SK-N-SH (cell line): Measurements from ENCODE around the gene PRX. TPM values are rescaled to one million over a fixed set of nuclear protein-coding genes. Genes with fewer than 3 reads are reported as not detected.

Source experiments
- CTCF ChIA-PET: fragments of 300-600, 350-600 bp; formaldehyde crosslinking; extraction: SDS; loops from one replicate; lab custom pipeline; 2021; lab: Yijun Ruan, JAX
- POLR2A ChIA-PET: fragments of 350-600 bp; sonication (Branson Sonifier 250); formaldehyde crosslinking; extraction: SDS; loops from one replicate; lab custom pipeline; 2020; ENCODE audit warnings: antibody characterized with exemption, inconsistent platforms; lab: Yijun Ruan, JAX
- DNase-seq: peaks from one replicate; pipeline ENCODE4 v3.0.0; 2012
- H2AFZ ChIP-seq: fragments of 200-600 bp; sonication (generic); 2 replicates; pipeline ENCODE4 v1.8.1; 2016; ENCODE audit warnings: antibody characterized with exemption, mild to moderate bottlenecking, low read depth
- H3F3A ChIP-seq: fragments of 200-600 bp; sonication (generic); replicated peaks from 2 replicates; pipeline ENCODE3; 2016; ENCODE audit warnings: antibody characterized with exemption, mild to moderate bottlenecking; ENCODE audit not compliant: insufficient read depth
- H3K27ac ChIP-seq, 2 experiments: fragments of 200-500 bp in 1 of 2; fragments of 200-600 bp in 1 of 2; sonication (Bioruptor generic) in 1 of 2; sonication (generic), shearing (Covaris generic) in 1 of 2; 2 replicates each; pipeline versions ENCODE4 v1.5.1 to v1.6.1; 2014 to 2016; ENCODE audit warnings: low read depth in 2 of 2, inconsistent platforms in 1 of 2, low read length in 1 of 2, mild to moderate bottlenecking in 1 of 2, mixed read lengths in 1 of 2
- H3K27me3 ChIP-seq: fragments of 200-600 bp; sonication (generic), shearing (Covaris generic); 2 replicates; pipeline ENCODE4 v1.6.1; 2016; ENCODE audit warnings: mixed run types; ENCODE audit not compliant: insufficient read depth
- H3K36me3 ChIP-seq, 2 experiments: fragments of 200-500 bp in 1 of 2; fragments of 200-600 bp in 1 of 2; sonication (Bioruptor generic) in 1 of 2; sonication (generic) in 1 of 2; replicated peaks in 1 of 2; 2 replicates each; pipeline versions ENCODE3 to v1.5.1; 2014 to 2016; ENCODE audit warnings: low read length in 1 of 2, mild to moderate bottlenecking in 1 of 2; ENCODE audit not compliant: insufficient read depth in 2 of 2, control insufficient read depth in 1 of 2
- H3K4me1 ChIP-seq, 2 experiments: fragments of 200-500 bp in 1 of 2; fragments of 200-600 bp in 1 of 2; sonication (Bioruptor generic) in 1 of 2; sonication (generic), shearing (Covaris generic) in 1 of 2; 2 replicates each; pipeline versions ENCODE4 v1.5.1 to v1.6.1; 2014 to 2016; ENCODE audit warnings: low read depth in 1 of 2, low read length in 1 of 2, mixed run types in 1 of 2; ENCODE audit not compliant: insufficient read depth in 2 of 2, control insufficient read depth in 1 of 2
- H3K4me2 ChIP-seq: fragments of 200-600 bp; sonication (generic), shearing (Covaris generic); 2 replicates; pipeline ENCODE4 v1.6.1; 2017; ENCODE audit warnings: mixed run types
- H3K4me3 ChIP-seq, 2 experiments: fragments of 200-500 bp in 1 of 2; fragments of 200-600 bp in 1 of 2; sonication (Bioruptor generic) in 1 of 2; sonication (generic), shearing (Covaris generic) in 1 of 2; 2 replicates each; pipeline versions ENCODE4 v1.5.1 to v1.8.1; 2014 to 2016; ENCODE audit warnings: low read depth in 2 of 2, inconsistent platforms in 1 of 2, low read length in 1 of 2, mild to moderate bottlenecking in 1 of 2, mixed read lengths in 1 of 2, moderate library complexity in 1 of 2
- H3K79me2 ChIP-seq: fragments of 200-600 bp; sonication (generic); 2 replicates; pipeline ENCODE4 v1.8.1; 2017; ENCODE audit warnings: mild to moderate bottlenecking; ENCODE audit not compliant: insufficient read depth
- H3K9ac ChIP-seq: fragments of 200-600 bp; sonication (generic); 2 replicates; pipeline ENCODE4 v1.6.1; 2017; ENCODE audit warnings: mixed run types
- H3K9me2 ChIP-seq: fragments of 200-600 bp; sonication (generic); 2 replicates; pipeline ENCODE4 v1.6.1; 2017; ENCODE audit warnings: mixed run types
- H3K9me3 ChIP-seq: fragments of 200-600 bp; sonication (generic); 2 replicates; pipeline ENCODE4 v1.6.1; 2017; ENCODE audit warnings: mixed run types, mild to moderate bottlenecking, moderate library complexity
- H4K20me1 ChIP-seq: fragments of 200-600 bp; sonication (generic); 2 replicates; pipeline ENCODE4 v1.6.1; 2017; ENCODE audit warnings: mild to moderate bottlenecking, mixed run types; ENCODE audit not compliant: insufficient read depth
- EP300 ChIP-seq, 2 experiments: IDR thresholded peaks; 2 replicates each; pipeline versions ENCODE4 v1.4.0 to v1.6.1; 2012; ENCODE audit warnings: borderline replicate concordance in 1 of 2, low read depth in 1 of 2, low read length in 1 of 2
- FOSL2 ChIP-seq: IDR thresholded peaks from 2 replicates; pipeline ENCODE4 v1.4.0; 2012; ENCODE audit warnings: low read depth, mild to moderate bottlenecking, moderate library complexity, borderline replicate concordance
- FOXM1 ChIP-seq: IDR thresholded peaks from 2 replicates; pipeline ENCODE4 v1.4.0; 2012; ENCODE audit warnings: low read depth, mild to moderate bottlenecking
- GATA2 ChIP-seq: sonication (generic); formaldehyde crosslinking; IDR thresholded peaks from 2 replicates; pipeline ENCODE4 v1.5.0; 2020; ENCODE audit warnings: mild to moderate bottlenecking, missing genetic modification reagents
- JUND ChIP-seq: IDR thresholded peaks from 2 replicates; pipeline ENCODE4 v1.4.0; 2012
- NFIC ChIP-seq: IDR thresholded peaks from 2 replicates; pipeline ENCODE4 v1.4.0; 2012; ENCODE audit warnings: borderline replicate concordance
- RCOR1 ChIP-seq: fragments of 150-350 bp; IDR thresholded peaks from 2 replicates; pipeline ENCODE4 v1.6.1; 2017; ENCODE audit warnings: antibody characterized with exemption, low read length
- RFX5 ChIP-seq: IDR thresholded peaks from 2 replicates; pipeline ENCODE4 v1.6.1; 2012; ENCODE audit warnings: mild to moderate bottlenecking, improper control_type of control experiment, low read length
- SIN3A ChIP-seq: IDR thresholded peaks from 2 replicates; pipeline ENCODE4 v1.6.1; 2012; ENCODE audit warnings: low read depth, mild to moderate bottlenecking, low read length, moderate library complexity, borderline replicate concordance
- USF1 ChIP-seq: IDR thresholded peaks from 2 replicates; pipeline ENCODE4 v1.4.0; 2012; ENCODE audit warnings: low read depth, borderline replicate concordance
- YY1 ChIP-seq: IDR thresholded peaks from 2 replicates; pipeline ENCODE4 v1.4.0; 2012; ENCODE audit warnings: low read depth, mild to moderate bottlenecking
- WGBS: methylation state at CpG from one replicate; pipeline ENCODE4 v1.1.6; 2017; ENCODE audit warnings: low lambda C conversion rate; 5-methylcytosine and 5-hydroxymethylcytosine counted together
- polyA plus RNA-seq, 3 experiments: library from polyadenylated mRNA; depleted of rRNA; stranded (reverse); fragments of >200 nt; gene quantifications; 2 replicates each; pipeline ENCODE4 v1.2.3, GENCODE V29; 2012
- TF ChIP-seq, protein P1 (sequence below): fragments of 200-600 bp; sonication (generic); IDR thresholded peaks from 2 replicates; pipeline ENCODE4 v1.6.1; 2017; ENCODE audit warnings: antibody characterized with exemption, mild to moderate bottlenecking, moderate library complexity
- TF ChIP-seq, protein P2 (sequence below): fragments of 150-350 bp; IDR thresholded peaks from 2 replicates; pipeline ENCODE4 v1.6.1; 2017; ENCODE audit warnings: antibody characterized with exemption, low read length, low read depth, borderline replicate concordance

The PRX gene
- polyA plus RNA-seq, 1 of the 3 experiments (the other 2 are of a cell fraction), result 2.2 TPM

DNA sequence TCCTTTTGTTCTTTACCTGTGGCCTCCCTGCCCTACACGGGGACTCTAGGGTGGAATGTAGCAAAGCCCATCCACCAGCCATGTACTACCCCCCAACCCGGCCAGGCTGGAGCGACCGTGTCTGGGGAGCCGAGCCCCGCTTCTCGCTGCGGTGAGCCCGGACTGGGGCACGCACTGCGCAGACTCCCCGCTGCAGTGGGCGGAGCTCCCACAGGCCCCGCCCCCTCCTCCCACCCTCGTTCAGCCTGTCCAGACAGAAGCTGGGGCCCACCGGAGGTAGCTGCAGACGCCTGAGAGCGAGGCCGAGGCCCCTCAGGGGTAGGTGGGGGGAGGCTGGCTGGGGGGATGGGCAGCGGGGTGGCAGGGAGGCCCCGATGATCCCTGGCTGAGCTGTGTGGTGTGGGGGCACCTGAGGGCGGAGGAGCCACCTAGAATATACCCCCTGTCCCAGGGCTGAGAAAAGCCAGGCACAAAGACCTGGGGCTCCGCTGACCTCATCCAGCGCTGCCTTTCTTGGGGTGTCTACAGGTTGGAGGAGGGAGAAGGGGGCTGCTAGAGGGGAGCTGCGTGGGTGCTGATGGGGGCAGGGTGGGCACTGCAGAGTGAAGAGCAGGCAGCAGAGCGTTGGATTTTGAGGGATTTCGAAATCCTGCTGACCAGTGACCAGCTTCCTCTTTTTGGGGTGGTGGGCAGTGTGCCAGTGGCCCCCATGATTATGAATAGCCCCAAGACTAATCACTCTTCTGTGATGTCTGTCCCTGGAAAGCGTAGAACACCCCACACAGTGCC lies 47.4 kb downstream of the PRX start (continued):
- TF ChIP-seq GATA2 (no peak), FOSL2 (no peak), EP300 (IDR thresholded peaks at IDR 0.05; ENCODE audit: borderline replicate concordance in 1 of 2, low read depth in 1 of 2, low read length in 1 of 2) (no peak), JUND (no peak), RFX5 (no peak), YY1 (no peak), SIN3A (no peak)
- TF ChIP-seq, protein P1, sequence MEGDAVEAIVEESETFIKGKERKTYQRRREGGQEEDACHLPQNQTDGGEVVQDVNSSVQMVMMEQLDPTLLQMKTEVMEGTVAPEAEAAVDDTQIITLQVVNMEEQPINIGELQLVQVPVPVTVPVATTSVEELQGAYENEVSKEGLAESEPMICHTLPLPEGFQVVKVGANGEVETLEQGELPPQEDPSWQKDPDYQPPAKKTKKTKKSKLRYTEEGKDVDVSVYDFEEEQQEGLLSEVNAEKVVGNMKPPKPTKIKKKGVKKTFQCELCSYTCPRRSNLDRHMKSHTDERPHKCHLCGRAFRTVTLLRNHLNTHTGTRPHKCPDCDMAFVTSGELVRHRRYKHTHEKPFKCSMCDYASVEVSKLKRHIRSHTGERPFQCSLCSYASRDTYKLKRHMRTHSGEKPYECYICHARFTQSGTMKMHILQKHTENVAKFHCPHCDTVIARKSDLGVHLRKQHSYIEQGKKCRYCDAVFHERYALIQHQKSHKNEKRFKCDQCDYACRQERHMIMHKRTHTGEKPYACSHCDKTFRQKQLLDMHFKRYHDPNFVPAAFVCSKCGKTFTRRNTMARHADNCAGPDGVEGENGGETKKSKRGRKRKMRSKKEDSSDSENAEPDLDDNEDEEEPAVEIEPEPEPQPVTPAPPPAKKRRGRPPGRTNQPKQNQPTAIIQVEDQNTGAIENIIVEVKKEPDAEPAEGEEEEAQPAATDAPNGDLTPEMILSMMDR, result no peak
- TF ChIP-seq, protein P2, sequence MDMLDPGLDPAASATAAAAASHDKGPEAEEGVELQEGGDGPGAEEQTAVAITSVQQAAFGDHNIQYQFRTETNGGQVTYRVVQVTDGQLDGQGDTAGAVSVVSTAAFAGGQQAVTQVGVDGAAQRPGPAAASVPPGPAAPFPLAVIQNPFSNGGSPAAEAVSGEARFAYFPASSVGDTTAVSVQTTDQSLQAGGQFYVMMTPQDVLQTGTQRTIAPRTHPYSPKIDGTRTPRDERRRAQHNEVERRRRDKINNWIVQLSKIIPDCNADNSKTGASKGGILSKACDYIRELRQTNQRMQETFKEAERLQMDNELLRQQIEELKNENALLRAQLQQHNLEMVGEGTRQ, result no peak

DNA sequence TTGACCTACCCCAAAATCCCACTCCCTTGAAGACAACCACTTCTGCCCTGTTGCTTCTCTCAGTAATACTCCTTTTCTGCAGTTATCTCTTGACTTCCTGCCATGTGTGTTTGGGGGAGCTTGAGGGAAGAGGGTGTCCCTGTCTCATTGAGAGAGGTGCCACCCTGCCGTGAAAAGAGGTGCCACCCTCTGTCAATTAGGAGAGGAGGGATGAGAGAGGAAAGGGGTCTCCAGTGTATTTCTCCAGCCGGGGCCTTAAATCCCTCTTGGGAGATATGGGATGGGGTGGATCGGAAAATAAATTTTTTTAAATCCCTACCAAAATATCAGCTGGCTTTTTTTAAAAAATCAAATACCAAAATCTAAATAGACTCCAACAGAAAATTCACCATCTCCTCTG lies 48.2 kb downstream of the PRX start:
- 74% methylated on average over 3 of the region's 3 CpGs for WGBS
- ChIA-PET POLR2A (interaction anchor here (0.6 to 2.3 kb wide), 3 partner anchors 39 to 61 kb away, joined by 3 to 10 read pairs (median 6); partner anchors contain the start of gene SERTAD1), CTCF (interaction anchor here (1.7 to 2.3 kb wide), 3 partner anchors 39 to 60 kb away, joined by 4 to 12 read pairs (median 6); no protein-coding TSS in a partner anchor)
- Histone ChIP-seq H3K9ac (peak overlapping the region; percentile 65), H3K9me2 (no peaks in the 10 kb centered on the region), H3K36me3 (peaks cover 6 to 14% of the 10 kb centered on the region in 2 experiments), H3K27ac (peak overlapping the region in 1 of 2 experiments; percentile 70; a peak in 1 of 4 replicates), H2AFZ (peak overlapping the region; percentile 95), H3K79me2 (peaks cover 9% of the 10 kb centered on the region; the same call in 1 of the 2 replicates), H4K20me1 (no peaks in the 10 kb centered on the region), H3K27me3 (no peaks in the 10 kb centered on the region), H3K9me3 (no peaks in the 10 kb centered on the region), H3F3A (peaks cover 7% of the 10 kb centered on the region), H3K4me1 (peaks cover 0 to 14% of the 10 kb centered on the region in 2 experiments; a peak in 2 of 4 replicates), H3K4me2 (peak overlapping the region; percentile 88), H3K4me3 (peak overlapping the region; percentile 49 to 66; a peak in 2 of 4 replicates)
- DNase-seq, result peak; percentile 26
- no peak for TF ChIP-seq YY1
- TF ChIP-seq FOXM1, result no peak
- TF ChIP-seq NFIC, result no peak
- TF ChIP-seq RCOR1, result no peak
- TF ChIP-seq RFX5, result no peak
- no peak for TF ChIP-seq EP300 (IDR thresholded peaks at IDR 0.05; ENCODE audit: borderline replicate concordance in 1 of 2, low read depth in 1 of 2, low read length in 1 of 2)
- TF ChIP-seq JUND, result no peak
- TF ChIP-seq, protein P2, result no peak
- no peak for TF ChIP-seq USF1
- TF ChIP-seq FOSL2, result no peak
